GM18907 (cell line): ENCODE measurements around the gene ADCY2.

ENCODE experiments used
- ATAC-seq: cut with Tn5 transposase; IDR thresholded peaks from one replicate; pipeline ENCODE4 v1.9.1; 2021; ENCODE audit warnings: mild to moderate bottlenecking, moderate library complexity; ENCODE audit not compliant: unreplicated experiment

The ADCY2 gene

GRCh38 chr5:7495131-7495517, 99.2 kb downstream of the ADCY2 start:
- no peak for ATAC-seq

GRCh38 chr5:7500256-7500655, 104.3 kb downstream of the ADCY2 start:
- no peak for ATAC-seq

- ATAC-seq: no peak
Measured at GRCh38 chr5:7501061-7501460, 105.1 kb downstream of the ADCY2 start.

GRCh38 chr5:7503564-7503963, 107.6 kb downstream of the ADCY2 start:
- ATAC-seq: no peak

GRCh38 chr5:7515284-7515914, 119.5 kb downstream of the ADCY2 start:
- ATAC-seq: no peak

- no peak for ATAC-seq
Measured at GRCh38 chr5:7516253-7516652, 120.3 kb downstream of the ADCY2 start.

- no peak for ATAC-seq
Measured at GRCh38 chr5:7517006-7517405, 121.1 kb downstream of the ADCY2 start.

- ATAC-seq: no peak
Measured at GRCh38 chr5:7518947-7519560, 123.1 kb downstream of the ADCY2 start.

GRCh38 chr5:7519564-7519963, 123.6 kb downstream of the ADCY2 start:
- no peak for ATAC-seq

GRCh38 chr5:7529880-7530279, 133.9 kb downstream of the ADCY2 start:
- no peak for ATAC-seq

- no peak for ATAC-seq
Measured at GRCh38 chr5:7533941-7534340, 138.0 kb downstream of the ADCY2 start.

- ATAC-seq: no peak
Measured at GRCh38 chr5:7534505-7534904, 138.6 kb downstream of the ADCY2 start.

- no peak for ATAC-seq
Measured at GRCh38 chr5:7537573-7537972, 141.6 kb downstream of the ADCY2 start.

- no peak for ATAC-seq
Measured at GRCh38 chr5:7539571-7539970, 143.6 kb downstream of the ADCY2 start.

GRCh38 chr5:7540736-7541485, 145.0 kb downstream of the ADCY2 start:
- ATAC-seq: no peak

GRCh38 chr5:7541898-7542297, 146.0 kb downstream of the ADCY2 start:
- no peak for ATAC-seq

- ATAC-seq: no peak
Measured at GRCh38 chr5:7546555-7546954, 150.6 kb downstream of the ADCY2 start.

GRCh38 chr5:7548596-7548995, 152.7 kb downstream of the ADCY2 start:
- ATAC-seq: no peak

- no peak for ATAC-seq
Measured at GRCh38 chr5:7565559-7565958, 169.6 kb downstream of the ADCY2 start.

- ATAC-seq: no peak
Measured at GRCh38 chr5:7576023-7576715, 180.2 kb downstream of the ADCY2 start.

- ATAC-seq: no peak
Measured at GRCh38 chr5:7577381-7577780, 181.4 kb downstream of the ADCY2 start.

- ATAC-seq: no peak
Measured at GRCh38 chr5:7578071-7578470, 182.1 kb downstream of the ADCY2 start.
